Effector CD4-positive, alpha-beta T cell (primary cell): ENCODE measurements around the gene TIGD4. TPM values are rescaled to one million over a fixed set of nuclear protein-coding genes. Genes with fewer than 3 reads are reported as not detected.

Source experiments
- DNase-seq: peaks from one replicate; pipeline ENCODE4 v3.0.0-alpha.2; 2020
- total RNA-seq: gene quantifications from one replicate; lab custom pipeline; 2026; lab: John Stamatoyannopoulos, UW

TIGD4 gene
- total RNA-seq = not detected

DNA sequence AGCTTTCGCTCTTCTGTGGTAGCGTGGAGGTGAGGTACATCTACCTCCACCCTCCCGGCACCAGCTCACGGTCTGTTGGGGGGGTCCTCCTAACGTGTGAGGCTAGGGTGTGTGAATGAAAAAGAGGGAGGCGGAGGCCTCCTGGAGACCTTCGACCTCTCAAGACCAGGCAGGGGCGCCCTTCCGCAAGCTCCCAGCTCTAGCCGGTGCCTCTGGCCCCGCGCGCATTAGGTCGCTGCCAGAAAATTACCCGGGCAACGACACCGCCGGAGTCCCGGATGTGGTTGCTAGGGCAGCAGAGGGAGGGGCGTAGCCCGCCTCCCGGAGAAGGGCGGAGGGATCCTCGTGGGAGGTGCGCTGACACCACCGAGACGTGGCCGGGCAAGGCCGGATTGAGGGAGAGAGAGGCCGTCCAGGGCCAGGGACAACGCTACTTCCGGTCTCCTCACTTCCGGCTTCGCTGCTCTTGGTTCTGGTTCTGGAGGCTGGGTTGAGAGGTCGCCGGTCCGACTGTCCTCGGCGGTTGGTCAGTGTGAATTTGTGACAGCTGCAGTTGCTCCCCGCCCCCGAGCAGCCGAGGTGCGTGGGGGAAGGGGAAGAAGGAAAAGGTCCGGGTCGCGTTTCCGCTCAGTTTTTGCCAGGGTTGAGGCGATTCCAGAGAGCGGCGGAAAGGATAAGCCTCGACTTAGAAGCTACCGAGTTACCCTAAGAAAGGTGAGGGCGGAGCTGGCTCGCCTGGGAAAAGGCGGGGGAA, at the start of gene TIGD4, which contains the start of gene ARFIP1:
Gene TIGD4 (minus strand): TSS at position 218 of the 754 bp plus-strand sequence. CDS start 8,726 bp downstream, outside the sequence.
Gene ARFIP1 (plus strand): TSS at position 442 of the 754 bp plus-strand sequence. CDS start 49,680 bp downstream, outside the sequence.
- DNase-seq = peak; percentile 93

DNA sequence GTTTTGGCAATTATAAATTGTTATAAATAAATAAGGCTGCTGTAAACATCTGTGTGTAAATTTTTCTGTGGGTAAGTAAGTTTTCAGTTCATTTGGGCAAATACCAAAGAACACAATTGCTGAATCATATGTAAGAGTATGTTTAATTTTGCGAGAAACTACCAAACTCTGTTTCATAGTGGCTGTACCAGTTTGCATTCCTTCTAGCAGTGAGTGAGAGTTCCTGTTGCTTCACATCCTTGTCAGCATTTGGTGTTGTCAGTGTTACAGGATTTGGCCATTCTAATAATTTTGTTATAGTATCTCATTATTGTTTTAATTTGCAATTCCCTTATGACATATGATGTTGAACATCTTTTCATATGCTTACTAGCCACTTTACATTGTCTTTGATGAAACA, 48.6 kb upstream of the TIGD4 start:
- DNase-seq = no peak

DNA sequence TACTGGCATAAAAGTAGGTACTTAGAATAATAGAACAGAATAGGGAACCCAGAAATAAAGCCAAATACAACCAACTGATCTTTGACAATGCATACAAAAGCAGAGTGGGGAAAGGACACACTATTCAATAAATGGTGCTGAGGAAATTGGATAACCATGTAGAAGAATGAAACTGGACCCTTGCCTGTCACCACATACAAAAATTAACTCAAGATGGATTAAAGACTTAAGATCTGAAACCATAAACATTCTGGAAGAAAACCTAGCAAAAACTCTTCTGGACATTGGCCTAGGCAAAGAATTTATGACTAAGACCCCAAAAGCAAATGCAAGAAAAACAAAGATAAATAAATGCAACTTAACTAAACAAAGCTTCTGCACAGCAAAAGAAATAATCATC, 45.8 kb upstream of the TIGD4 start:
- no peak for DNase-seq

DNA sequence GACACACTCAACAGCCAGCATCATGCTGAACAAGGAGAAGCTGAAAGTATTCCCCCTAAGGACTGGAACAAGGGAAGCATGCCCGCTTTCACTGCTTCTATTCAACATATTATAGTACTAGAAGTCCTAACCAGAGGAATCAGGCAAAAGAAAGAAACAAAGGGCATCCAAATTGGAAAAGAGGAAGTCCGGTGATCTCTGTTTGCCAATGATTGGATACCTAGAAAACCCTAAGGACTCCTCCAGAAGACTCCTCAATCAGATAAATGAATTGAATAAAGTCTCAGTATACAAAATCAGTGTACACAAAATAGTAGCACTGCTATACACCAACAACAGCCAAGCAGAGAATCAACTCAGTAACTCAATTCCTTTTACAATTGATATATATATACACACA, 45.0 kb upstream of the TIGD4 start:
- DNase-seq = no peak

DNA sequence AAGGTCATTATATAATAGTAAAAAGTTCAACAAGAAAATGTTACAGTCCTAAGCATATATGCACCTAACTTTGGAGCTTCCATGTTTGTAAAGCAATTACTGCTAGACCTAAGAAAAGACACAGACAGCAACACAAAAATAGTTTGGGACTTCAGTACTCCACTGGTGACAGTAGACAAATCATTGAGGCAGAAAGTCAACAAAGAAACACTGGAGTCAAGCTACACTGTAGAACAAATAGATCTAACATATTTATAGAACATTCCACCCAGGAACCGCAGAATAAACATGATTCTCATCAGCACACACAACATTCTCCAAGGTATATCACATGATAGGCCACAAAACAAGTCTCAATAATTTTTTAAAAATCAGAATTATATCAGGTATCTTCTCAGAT, 42.8 kb upstream of the TIGD4 start:
- no peak for DNase-seq

DNA sequence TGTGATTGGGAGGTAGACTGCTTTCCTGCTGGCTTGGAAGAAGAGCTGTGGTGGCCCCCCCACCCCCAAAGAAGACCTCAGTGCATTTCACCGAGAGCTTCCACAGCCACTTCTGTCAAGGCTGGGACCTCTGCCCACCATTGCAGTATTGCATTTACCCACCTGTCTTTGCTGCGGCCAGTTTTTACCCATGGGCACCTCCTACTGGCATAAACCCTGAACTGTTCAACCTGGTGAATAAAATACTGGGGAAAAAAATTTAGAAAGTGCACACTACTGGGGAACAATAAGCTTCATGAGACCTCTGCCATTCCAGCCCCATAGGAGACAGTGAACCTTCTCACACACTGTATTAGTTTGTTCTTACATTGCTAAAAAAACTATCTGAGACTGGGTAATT, 40.5 kb upstream of the TIGD4 start:
- no peak for DNase-seq

DNA sequence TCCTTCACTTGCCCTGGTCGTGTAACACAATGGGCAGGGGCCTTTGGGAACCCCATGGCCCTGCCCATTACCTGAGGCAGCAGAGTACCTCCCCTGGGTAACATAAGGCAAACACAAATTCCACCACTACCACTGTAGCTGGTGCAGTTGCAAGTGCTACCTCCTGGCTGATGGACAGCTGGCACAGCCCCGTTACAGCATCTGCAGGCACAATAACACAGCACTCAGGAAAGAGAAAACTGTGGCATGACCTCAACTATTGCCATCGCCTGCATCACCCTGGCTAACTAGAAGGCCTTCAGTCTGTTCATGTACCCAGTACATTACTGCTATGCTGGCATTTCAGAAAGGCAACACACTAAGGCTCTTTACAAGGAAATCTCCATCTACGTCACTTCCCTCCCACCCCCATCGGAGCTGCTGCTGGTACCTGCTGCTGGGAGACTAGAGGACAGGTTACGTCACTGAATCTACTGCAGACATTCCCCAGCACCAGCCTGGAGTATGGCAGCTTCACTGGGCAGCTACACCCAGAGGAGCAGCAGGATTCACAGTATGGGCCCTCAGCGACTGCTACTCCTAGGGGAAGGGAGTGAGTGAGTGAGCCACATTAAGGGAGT, 39.6 kb upstream of the TIGD4 start:
- no peak for DNase-seq

DNA sequence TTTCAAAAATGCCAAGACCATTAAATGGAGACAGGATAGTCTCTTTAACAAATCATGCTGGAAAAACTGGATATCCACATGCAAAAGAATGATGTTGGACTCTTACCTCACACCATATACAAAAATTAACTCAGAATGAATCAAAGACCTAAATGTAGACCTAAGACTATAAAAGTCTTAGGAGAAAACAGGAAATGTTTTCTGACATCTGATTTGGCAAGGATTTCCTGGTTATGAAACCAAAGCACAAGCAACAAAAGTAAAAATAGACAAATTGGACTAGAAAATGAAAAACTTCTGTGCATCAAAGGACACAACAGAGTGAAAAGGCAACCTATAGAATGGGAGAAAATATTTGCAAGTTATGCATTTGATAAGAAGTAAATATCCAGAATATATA, 37.8 kb upstream of the TIGD4 start:
- DNase-seq = no peak

GRCh38 chr4:152815078-152815477, 35.5 kb upstream of the TIGD4 start:
- DNase-seq = no peak

DNA sequence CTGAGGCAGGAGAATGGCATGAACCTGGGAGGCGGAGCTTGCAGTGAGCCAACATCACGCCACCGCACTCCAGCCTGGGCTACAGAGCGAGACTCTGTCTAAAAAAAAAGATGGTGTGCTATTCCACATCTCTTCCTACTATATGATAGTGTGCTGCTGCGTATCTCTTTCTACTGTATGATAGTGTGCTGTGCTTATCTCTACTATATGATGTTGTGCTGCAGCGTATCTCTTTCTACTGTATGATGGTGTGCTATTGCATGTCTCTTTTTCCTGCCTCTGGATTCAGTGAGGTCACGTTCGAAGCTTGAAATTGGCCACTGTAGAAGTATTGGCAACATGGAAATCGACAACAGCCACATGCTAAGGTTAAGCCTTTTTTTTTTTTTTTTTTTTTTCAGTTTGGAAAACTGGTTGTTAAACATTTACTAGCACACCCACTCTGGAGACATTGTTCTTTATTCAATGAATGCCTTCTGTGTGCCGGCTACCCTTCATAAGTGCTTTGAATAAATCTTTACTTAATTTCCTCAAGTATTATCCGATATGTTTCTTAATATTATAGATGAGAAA, 31.3 kb upstream of the TIGD4 start:
- no peak for DNase-seq

DNA sequence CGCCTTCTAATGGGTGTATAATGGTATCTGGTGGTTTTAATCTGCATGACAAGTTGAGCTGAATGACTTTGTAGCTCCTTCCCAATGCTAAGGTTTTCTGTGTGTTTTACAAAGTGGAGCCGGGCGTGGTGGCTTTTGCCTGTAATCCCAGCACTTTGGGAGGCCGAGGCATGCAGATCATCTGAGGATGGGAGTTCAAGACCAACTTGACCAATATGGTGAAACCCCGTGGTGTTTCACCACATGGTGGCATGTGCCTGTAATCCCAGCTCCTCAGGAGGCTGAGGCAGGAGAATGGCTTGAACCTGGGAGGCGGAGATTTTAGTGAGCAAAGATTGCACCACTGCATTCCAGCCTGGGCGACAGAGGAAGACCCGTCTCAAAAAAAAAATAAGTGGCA, 29.1 kb upstream of the TIGD4 start:
- DNase-seq = no peak

DNA sequence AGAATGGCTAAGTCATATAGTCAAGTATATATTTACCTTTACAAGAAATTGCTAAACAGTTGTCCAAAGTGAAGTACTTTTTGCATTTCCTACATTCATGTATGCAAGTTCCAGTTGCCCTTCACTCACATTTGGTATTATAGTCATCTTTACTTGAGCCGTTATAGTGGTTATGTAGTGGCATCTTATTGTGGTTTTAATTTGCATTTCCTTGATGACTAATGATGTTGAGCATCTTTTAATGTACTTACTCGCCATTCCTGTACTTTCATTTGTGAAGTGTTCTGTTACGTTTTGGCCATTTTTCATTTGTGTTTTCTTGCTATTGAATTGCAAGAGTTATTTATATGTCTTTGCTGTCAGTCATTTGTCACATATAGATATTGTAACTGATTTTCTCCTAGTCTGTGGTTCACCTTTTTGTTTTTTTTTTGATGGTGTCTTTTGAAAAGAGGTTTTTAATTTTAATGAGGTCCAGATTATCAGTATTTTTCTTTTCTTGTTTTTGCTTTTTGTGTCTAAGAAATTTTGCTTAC, 27.8 kb upstream of the TIGD4 start:
- no peak for DNase-seq

DNA sequence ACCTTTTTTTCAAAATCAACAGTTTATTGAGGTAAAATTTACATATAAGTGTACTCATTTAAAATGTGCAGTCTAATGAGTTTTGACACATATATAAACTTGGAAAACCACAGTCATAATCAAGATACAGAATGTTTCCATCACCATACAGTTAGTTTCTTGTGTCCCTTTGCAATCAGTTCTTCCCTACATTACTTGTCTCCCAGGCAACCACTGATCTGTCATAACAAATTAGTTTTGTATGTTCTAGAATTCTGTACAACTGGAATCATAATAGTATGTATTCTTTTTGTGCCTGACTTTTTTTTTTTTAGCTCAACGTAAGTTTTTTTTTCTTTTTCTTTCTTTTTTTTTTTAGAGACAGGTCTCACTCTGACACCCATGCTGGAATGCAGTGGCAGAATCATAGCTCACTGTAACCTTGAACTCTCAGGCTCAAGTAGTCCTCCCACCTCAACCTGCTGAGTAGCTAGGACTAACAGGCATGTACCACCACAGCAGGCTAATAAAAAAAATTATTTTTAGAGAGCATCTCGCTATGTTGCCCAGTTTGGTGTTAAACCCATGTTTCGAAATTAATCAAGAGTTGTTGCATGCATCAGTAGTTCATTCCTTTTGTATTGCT, 27.1 kb upstream of the TIGD4 start:
- DNase-seq = no peak

DNA sequence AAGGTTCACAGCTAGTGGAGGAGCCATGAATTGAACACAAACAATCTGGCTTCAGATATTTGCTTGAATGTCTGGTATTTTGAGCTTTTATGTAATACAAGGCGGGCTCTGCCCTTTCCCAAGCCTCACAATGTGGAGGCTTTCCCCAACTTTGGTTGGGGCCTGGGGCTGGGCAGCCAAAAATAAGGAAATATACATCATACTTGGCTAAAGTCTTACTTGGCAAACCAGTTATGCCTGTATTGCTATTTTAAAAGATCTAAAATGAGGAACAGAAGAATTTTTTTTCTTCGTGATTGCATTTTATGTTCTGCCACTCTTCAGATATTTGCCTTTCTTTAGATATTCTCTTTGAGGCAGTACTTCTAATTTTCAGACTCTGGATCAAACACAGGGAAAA, 26.3 kb upstream of the TIGD4 start:
- DNase-seq = no peak

GRCh38 chr4:152805071-152805650, 25.6 kb upstream of the TIGD4 start:
- DNase-seq = no peak

DNA sequence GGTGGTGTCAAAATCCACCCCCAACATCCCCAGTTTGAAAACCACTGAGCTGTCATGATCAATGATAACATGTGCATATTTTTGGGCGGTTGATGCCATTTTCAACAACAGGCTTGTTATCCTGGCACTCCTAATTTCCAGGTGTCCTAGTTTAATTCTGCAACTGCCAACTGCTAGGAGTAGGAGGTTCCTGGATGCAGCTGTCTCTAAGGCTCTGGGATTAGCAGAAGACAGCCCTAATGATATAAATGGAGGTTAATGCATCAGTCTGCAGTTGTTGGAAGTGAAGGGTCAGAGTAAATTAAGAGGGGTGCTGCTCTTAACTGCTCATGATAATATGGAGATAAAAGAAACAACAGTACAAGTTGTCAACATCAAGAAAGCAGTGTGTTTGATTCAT, 24.0 kb upstream of the TIGD4 start:
- no peak for DNase-seq

DNA sequence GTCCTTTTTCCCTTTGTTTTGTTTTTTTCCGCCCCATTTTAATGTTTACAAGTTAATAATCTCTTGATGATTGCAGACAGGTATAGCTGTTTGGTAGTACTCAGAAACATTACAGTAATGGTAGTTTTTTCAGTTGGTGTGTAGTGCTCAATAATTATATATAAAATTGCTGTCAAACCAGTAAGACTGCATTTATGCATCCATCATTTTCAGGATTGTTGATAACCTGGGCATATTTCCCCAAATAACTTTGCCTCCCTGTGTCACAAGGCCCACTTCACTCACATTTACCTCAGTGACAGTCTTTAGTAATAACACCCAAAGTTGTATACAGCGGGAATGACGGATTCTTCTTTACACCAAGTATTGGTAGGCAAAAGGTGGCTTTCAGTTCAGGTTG, 16.4 kb upstream of the TIGD4 start:
- DNase-seq = no peak

- no peak for DNase-seq
These were observed 7.1 kb upstream of the TIGD4 start for GRCh38 chr4:152786627-152787026.

DNA sequence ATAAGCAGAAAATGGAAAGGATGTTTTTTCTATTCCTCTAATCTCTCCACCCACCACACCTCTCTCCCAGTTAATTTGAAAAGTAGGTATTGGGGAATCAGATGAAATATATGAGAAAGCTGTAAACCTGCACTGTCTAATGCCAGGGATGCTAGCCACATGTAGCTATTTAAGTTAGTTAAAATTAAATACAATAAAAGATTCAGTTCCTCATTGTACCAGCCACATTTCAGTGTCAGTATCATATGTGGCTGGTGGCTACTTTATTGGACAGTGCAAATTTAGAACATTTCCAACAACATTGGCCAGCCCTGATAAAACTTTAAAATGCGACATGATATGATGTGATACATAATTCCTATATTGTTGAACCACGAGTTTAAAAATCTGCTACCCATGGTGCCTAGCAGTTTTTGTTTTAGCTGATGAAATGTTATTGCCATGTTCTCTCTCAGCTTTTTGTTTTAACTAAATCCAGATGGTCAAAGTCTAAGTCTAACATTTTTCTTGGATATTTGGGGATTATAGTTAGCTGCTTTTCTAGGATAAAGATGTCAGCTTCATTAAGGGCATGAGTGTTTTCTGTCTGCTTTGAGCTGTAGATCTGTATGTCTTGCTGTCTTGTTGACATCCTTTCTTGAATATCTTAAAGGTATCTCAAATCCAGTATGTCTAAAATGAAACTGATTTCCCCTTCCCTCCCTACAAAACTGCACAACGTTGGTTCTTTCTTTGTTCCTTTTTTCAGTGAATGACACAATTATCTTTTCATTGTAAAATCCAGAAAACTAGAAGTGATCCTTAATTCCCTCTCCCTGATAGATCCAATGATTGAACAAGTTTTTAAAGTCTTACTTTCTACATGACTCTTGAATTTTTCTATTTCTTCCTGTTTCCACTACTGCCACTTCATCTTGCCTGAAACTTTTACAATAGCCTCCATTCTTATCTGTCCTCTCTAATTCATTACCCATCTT, 6.4 kb upstream of the TIGD4 start:
- DNase-seq = no peak

- no peak for DNase-seq
These were observed 5.2 kb upstream of the TIGD4 start for GRCh38 chr4:152784490-152785350.
